ENCODE data around the gene KAT2B.
A peak's percentile ranks its signal among the peaks of the same experiment; 100 is the strongest.

The KAT2B gene

GRCh38 chr3:20096135-20096685 is 56.0 kb downstream of the KAT2B start:
- DNase-seq (ENCODE audit: low read depth): no peak

GRCh38 chr3:20097015-20097414 is 56.8 kb downstream of the KAT2B start:
- no peak for DNase-seq (ENCODE audit: low read depth)

GRCh38 chr3:20099060-20099459 is 58.8 kb downstream of the KAT2B start:
- no peak for DNase-seq (ENCODE audit: low read depth)

GRCh38 chr3:20100151-20100550 is 59.9 kb downstream of the KAT2B start:
- DNase-seq (ENCODE audit: low read depth): no peak

GRCh38 chr3:20101041-20101440 is 60.8 kb downstream of the KAT2B start:
- no peak for DNase-seq (ENCODE audit: low read depth)

- no peak for DNase-seq (ENCODE audit: low read depth)
Observed at GRCh38 chr3:20103731-20104130, 63.5 kb downstream of the KAT2B start.

- DNase-seq (ENCODE audit: low read depth): peak; percentile 45
Observed at GRCh38 chr3:20104167-20104661, 64.0 kb downstream of the KAT2B start.

- DNase-seq (ENCODE audit: low read depth): no peak
Observed at GRCh38 chr3:20105513-20106280, 65.5 kb downstream of the KAT2B start.

GRCh38 chr3:20107722-20108121 is 67.5 kb downstream of the KAT2B start:
- no peak for DNase-seq (ENCODE audit: low read depth)

GRCh38 chr3:20108869-20109268 is 68.6 kb downstream of the KAT2B start:
- DNase-seq (ENCODE audit: low read depth): no peak

- DNase-seq (ENCODE audit: low read depth): no peak
Observed at GRCh38 chr3:20110826-20111225, 70.6 kb downstream of the KAT2B start.

- DNase-seq (ENCODE audit: low read depth): no peak
Observed at GRCh38 chr3:20111836-20112235, 71.6 kb downstream of the KAT2B start.

GRCh38 chr3:20121088-20121487 is 80.8 kb downstream of the KAT2B start:
- DNase-seq (ENCODE audit: low read depth): no peak

GRCh38 chr3:20123131-20123652 is 82.9 kb downstream of the KAT2B start:
- no peak for DNase-seq (ENCODE audit: low read depth)

GRCh38 chr3:20125289-20125688 is 85.0 kb downstream of the KAT2B start:
- no peak for DNase-seq (ENCODE audit: low read depth)

- no peak for DNase-seq (ENCODE audit: low read depth)
Observed at GRCh38 chr3:20125897-20126296, 85.7 kb downstream of the KAT2B start.

GRCh38 chr3:20128358-20128757 is 88.1 kb downstream of the KAT2B start:
- DNase-seq (ENCODE audit: low read depth): no peak

- no peak for DNase-seq (ENCODE audit: low read depth)
Observed at GRCh38 chr3:20130106-20130505, 89.9 kb downstream of the KAT2B start.

GRCh38 chr3:20136231-20136630 is 96.0 kb downstream of the KAT2B start:
- no peak for DNase-seq (ENCODE audit: low read depth)

- DNase-seq (ENCODE audit: low read depth): no peak
Observed at GRCh38 chr3:20137647-20138046, 97.4 kb downstream of the KAT2B start.

- no peak for DNase-seq (ENCODE audit: low read depth)
Observed at GRCh38 chr3:20140881-20141280, 100.6 kb downstream of the KAT2B start.

- no peak for DNase-seq (ENCODE audit: low read depth)
Observed at GRCh38 chr3:20141316-20141715, 101.1 kb downstream of the KAT2B start.

- no peak for DNase-seq (ENCODE audit: low read depth)
Observed at GRCh38 chr3:20141851-20142250, 101.6 kb downstream of the KAT2B start.

- DNase-seq (ENCODE audit: low read depth): no peak
Observed at GRCh38 chr3:20142517-20142916, 102.3 kb downstream of the KAT2B start.
